ENCODE data around the gene GSAP.
"Not testable (repeated sequence)": the region's sequence is repeated elsewhere in the genome, so short reads cannot be mapped to it uniquely, and the experiment has no call there.

The GSAP gene

GRCh38 chr7:77415823-77416620 is at the start of gene GSAP:
TSS of gene GSAP (minus strand) at chr7:77416349. CDS start at chr7:77416321, 28 bp downstream.
- DNase-seq (ENCODE audit: low spot score) = no peak

GRCh38 chr7:77465256-77465655 is 49.1 kb upstream of the GSAP start:
- DNase-seq (ENCODE audit: low spot score) = no peak

GRCh38 chr7:77464589-77464988 is 48.4 kb upstream of the GSAP start:
- DNase-seq (ENCODE audit: low spot score) = no peak

GRCh38 chr7:77463632-77464031 is 47.5 kb upstream of the GSAP start:
- not testable (repeated sequence) for DNase-seq (ENCODE audit: low spot score)

- DNase-seq (ENCODE audit: low spot score) = no peak
Measured at GRCh38 chr7:77461842-77462241, 45.7 kb upstream of the GSAP start.

- DNase-seq (ENCODE audit: low spot score) = no peak
Measured at GRCh38 chr7:77461246-77461645, 45.1 kb upstream of the GSAP start.

- no peak for DNase-seq (ENCODE audit: low spot score)
Measured at GRCh38 chr7:77460057-77460486, 43.9 kb upstream of the GSAP start.

GRCh38 chr7:77459311-77459726 is 43.2 kb upstream of the GSAP start:
- DNase-seq (ENCODE audit: low spot score) = no peak

GRCh38 chr7:77458786-77459185 is 42.6 kb upstream of the GSAP start:
- DNase-seq (ENCODE audit: low spot score) = no peak

GRCh38 chr7:77457779-77458178 is 41.6 kb upstream of the GSAP start:
- DNase-seq (ENCODE audit: low spot score) = no peak

GRCh38 chr7:77456696-77457095 is 40.5 kb upstream of the GSAP start:
- no peak for DNase-seq (ENCODE audit: low spot score)

- DNase-seq (ENCODE audit: low spot score) = no peak
Measured at GRCh38 chr7:77455321-77455720, 39.2 kb upstream of the GSAP start.

- DNase-seq (ENCODE audit: low spot score) = no peak
Measured at GRCh38 chr7:77454802-77455201, 38.7 kb upstream of the GSAP start.

- DNase-seq (ENCODE audit: low spot score) = no peak
Measured at GRCh38 chr7:77453531-77453930, 37.4 kb upstream of the GSAP start.

GRCh38 chr7:77451950-77452349 is 35.8 kb upstream of the GSAP start:
- not testable (repeated sequence) for DNase-seq (ENCODE audit: low spot score)

- peak; percentile 91 for DNase-seq (ENCODE audit: low spot score)
Measured at GRCh38 chr7:77450613-77451012, 34.5 kb upstream of the GSAP start.

GRCh38 chr7:77450054-77450453 is 33.9 kb upstream of the GSAP start:
- no peak for DNase-seq (ENCODE audit: low spot score)

GRCh38 chr7:77447616-77448015 is 31.5 kb upstream of the GSAP start:
- no peak for DNase-seq (ENCODE audit: low spot score)

- DNase-seq (ENCODE audit: low spot score) = no peak
Measured at GRCh38 chr7:77444123-77444522, 28.0 kb upstream of the GSAP start.

GRCh38 chr7:77443042-77443441 is 26.9 kb upstream of the GSAP start:
- no peak for DNase-seq (ENCODE audit: low spot score)

GRCh38 chr7:77442636-77443035 is 26.5 kb upstream of the GSAP start:
- no peak for DNase-seq (ENCODE audit: low spot score)

GRCh38 chr7:77441046-77441445 is 24.9 kb upstream of the GSAP start:
- no peak for DNase-seq (ENCODE audit: low spot score)

- no peak for DNase-seq (ENCODE audit: low spot score)
Measured at GRCh38 chr7:77439572-77439971, 23.4 kb upstream of the GSAP start.

GRCh38 chr7:77438131-77438530 is 22.0 kb upstream of the GSAP start:
- DNase-seq (ENCODE audit: low spot score) = no peak

Data from COLO829 (cell line).